Activated T-cell treated with anti-CD3 and anti-CD28 coated beads, Interleukin-2, amount 50 U/mL, for 4 hours (primary cell): ENCODE measurements around the gene MTCL1. TPM values are rescaled to one million over a fixed set of nuclear protein-coding genes. Genes with fewer than 3 reads are reported as not detected.

Source experiments
- ATAC-seq, 2 donors: fragments of 200-7000 bp; cut with Tn5 transposase; one replicate each; pipeline ENCODE4 v1.10.0; 2021
- DNase-seq: peaks from one replicate; pipeline ENCODE4 v3.0.0-alpha.2; 2020
- H3K27me3 Mint-ChIP-seq: one replicate; pipeline ENCODE4 v1.8.0; 2021; ENCODE audit warnings: low read depth, mixed read lengths
- H3K36me3 Mint-ChIP-seq: one replicate; pipeline ENCODE4 v1.8.0; 2022; ENCODE audit warnings: mixed read lengths; ENCODE audit not compliant: insufficient read depth
- H3K4me1 Mint-ChIP-seq: one replicate; pipeline ENCODE4 v1.8.0; 2021; ENCODE audit warnings: low read depth, mixed read lengths
- H3K4me3 Mint-ChIP-seq: one replicate; pipeline ENCODE4 v1.8.0; 2021; ENCODE audit warnings: mild to moderate bottlenecking, moderate library complexity, mixed read lengths
- H3K9me3 Mint-ChIP-seq: one replicate; pipeline ENCODE4 v1.8.0; 2021; ENCODE audit warnings: mixed read lengths
- total RNA-seq, 3 donors: library from RNA; stranded (reverse); gene quantifications; one replicate each; pipeline ENCODE4 v1.2.1, GENCODE V29; 2021

MTCL1 gene
- total RNA-seq, 3 donors from 2014 or later: 0.23 to 0.73 (median 0.69) TPM

GRCh38 chr18:8699948-8700347 is 5.4 kb upstream of the MTCL1 start:
- H3K9me3 Mint-ChIP-seq: no peaks in the 10 kb centered on the region
- peaks cover 10% of the 10 kb centered on the region for H3K4me1 Mint-ChIP-seq
- ATAC-seq: no peak
- no peaks in the 10 kb centered on the region for H3K36me3 Mint-ChIP-seq
- DNase-seq: no peak
- H3K27me3 Mint-ChIP-seq: peaks cover 48% of the 10 kb centered on the region
- H3K4me3 Mint-ChIP-seq: no peak overlapping the region

DNA sequence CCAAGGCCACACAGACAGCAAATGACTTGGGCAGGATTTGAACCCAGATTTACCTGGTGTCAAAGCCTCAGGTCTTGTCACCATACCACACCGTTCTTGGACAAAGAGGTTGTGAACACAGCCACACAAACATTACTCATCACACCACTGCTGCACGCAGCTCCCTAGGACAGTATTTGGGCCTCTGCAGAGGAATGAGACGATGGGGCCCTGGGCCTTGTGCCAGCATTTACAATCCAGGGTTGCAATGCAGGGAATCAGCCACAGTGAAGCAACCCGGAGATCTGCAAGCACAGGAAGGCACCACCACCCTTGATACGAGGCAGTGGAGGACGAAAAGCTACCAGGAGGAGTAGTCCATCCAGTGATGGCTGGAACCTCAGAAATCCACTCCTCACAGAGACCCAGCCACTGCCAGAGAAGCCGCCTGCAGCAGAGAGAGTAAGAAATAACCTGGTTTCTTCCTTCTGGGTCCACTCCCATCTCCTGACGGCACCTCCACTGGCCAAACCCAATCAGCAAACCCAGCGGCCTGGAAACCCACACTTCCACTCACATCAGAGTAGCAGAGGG is 3.7 kb upstream of the MTCL1 start:
- peaks cover 49% of the 10 kb centered on the region for H3K27me3 Mint-ChIP-seq
- H3K4me3 Mint-ChIP-seq: no peak overlapping the region
- no peaks in the 10 kb centered on the region for H3K9me3 Mint-ChIP-seq
- no peak for ATAC-seq
- no peak for DNase-seq
- H3K36me3 Mint-ChIP-seq: no peaks in the 10 kb centered on the region
- peaks cover 10% of the 10 kb centered on the region for H3K4me1 Mint-ChIP-seq

GRCh38 chr18:8702668-8703067 is 2.7 kb upstream of the MTCL1 start:
- ATAC-seq (no peak), DNase-seq (no peak)
- no peaks in the 10 kb centered on the region for H3K36me3 Mint-ChIP-seq
- H3K9me3 Mint-ChIP-seq: no peaks in the 10 kb centered on the region
- H3K4me1 Mint-ChIP-seq: peaks cover 18% of the 10 kb centered on the region
- peaks cover 58% of the 10 kb centered on the region for H3K27me3 Mint-ChIP-seq
- H3K4me3 Mint-ChIP-seq: no peak overlapping the region

DNA sequence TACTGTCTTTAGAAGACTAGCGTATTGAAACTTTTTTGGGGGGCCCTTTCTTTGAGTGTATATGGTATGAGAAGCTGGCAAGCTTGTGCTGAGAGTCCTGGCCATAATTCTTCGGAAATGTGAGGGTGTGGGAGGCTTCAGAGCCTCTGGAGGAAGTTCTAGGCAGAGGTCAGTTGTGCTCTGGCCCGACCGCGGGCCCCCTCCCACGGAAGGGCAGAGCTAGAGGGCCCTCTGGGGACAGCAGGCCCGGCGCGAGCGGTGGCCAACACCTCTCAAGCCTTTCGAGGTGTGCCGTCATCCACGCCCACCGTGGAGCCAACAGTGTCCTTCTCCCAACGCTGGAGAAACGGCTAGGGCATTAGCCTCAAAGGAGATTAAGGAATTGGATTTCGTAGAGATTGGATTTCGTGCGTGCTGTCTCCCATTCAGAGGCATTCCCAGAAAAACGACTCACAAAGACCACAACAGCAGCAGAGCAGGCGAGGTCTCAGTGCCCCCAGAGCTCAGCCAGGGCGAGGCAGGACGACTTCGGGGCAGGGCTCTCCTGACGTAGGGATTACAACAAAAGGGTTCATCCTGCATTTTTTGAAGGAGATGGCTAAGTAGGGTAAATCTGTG is 2.2 kb upstream of the MTCL1 start:
- peaks cover 60% of the 10 kb centered on the region for H3K27me3 Mint-ChIP-seq
- peaks cover 20% of the 10 kb centered on the region for H3K4me1 Mint-ChIP-seq
- no peak for ATAC-seq
- no peaks in the 10 kb centered on the region for H3K36me3 Mint-ChIP-seq
- DNase-seq: no peak
- H3K4me3 Mint-ChIP-seq: peak overlapping the region; percentile 37
- no peaks in the 10 kb centered on the region for H3K9me3 Mint-ChIP-seq

DNA sequence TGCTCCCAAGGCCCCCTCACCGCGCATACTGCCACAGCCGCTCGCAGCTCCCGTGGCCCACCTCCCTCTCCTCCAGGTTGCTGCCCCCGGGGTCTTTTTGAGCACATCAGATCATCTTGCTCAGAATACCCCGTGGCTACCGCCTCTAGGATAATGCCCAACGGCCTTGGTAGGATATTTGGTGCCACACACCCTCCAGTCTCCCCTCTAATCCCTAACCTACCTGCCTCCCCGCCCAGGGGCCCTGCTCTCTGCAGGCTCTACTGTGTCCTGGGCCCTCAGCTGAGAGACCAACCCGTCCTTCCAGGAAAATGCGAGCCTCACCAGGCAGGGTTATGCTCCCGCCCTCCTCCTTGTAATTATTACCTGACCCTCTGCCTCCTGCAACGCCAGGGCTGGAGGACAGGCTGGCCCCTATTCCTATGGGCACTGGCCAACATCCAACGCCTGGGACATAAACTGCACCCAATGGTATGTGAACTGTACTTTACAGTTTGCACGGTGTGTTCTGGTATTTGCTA is 1.5 kb upstream of the MTCL1 start:
- no peak for DNase-seq
- Mint-ChIP-seq H3K36me3 (no peaks in the 10 kb centered on the region), H3K9me3 (no peaks in the 10 kb centered on the region), H3K27me3 (peaks cover 63% of the 10 kb centered on the region), H3K4me3 (peak overlapping the region; percentile 88), H3K4me1 (peaks cover 20% of the 10 kb centered on the region)
- ATAC-seq: no peak

DNA sequence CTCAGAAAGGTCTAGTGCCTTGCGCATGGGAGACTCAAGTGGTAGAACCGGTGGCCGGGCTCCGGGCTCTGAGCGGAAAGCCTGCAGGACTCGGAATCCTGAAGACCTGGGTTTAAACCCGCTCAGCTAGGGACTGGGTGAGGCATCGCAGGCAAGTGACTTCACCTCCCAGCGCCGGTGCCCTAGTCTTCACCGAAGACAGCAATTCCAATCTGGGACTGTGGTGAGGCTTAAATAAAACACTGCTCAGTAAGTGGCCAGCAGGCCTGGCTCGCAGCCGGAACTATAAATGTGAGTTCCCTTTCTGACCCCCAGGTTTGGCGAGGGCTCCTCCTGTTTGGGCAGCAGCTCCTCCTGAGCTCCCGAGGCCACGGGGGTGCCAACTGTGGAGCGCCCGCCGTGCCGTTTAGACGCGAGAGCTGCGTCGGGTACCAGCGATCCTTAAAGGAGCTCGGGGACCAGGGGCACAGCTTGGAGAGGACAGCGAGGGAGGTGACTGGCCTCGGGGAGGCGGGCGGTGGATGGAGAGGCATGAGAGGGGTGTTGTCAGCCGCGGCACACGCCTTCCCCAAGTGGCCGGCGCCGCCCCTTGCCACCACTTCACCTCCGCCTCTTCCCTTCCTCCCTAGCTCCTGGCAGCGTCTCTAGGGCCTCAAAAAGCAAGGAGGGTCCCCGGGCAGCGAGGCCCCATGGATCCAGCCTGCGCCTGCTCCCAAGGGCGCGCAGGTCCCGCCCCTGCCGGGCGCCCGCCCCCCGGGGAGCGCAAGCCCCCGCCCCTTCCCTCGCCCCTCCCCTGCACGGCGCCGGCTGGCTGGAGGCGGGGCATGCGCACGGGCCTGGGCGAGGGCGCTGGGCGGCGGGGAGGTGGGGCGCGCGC is 757 bp upstream of the MTCL1 start:
- DNase-seq (peak; percentile 85), ATAC-seq (peak; percentile 91 to 93)
- Mint-ChIP-seq H3K9me3 (no peaks in the 10 kb centered on the region), H3K27me3 (peaks cover 60% of the 10 kb centered on the region), H3K36me3 (no peaks in the 10 kb centered on the region), H3K4me1 (peaks cover 20% of the 10 kb centered on the region), H3K4me3 (peak overlapping the region; percentile 88)

DNA sequence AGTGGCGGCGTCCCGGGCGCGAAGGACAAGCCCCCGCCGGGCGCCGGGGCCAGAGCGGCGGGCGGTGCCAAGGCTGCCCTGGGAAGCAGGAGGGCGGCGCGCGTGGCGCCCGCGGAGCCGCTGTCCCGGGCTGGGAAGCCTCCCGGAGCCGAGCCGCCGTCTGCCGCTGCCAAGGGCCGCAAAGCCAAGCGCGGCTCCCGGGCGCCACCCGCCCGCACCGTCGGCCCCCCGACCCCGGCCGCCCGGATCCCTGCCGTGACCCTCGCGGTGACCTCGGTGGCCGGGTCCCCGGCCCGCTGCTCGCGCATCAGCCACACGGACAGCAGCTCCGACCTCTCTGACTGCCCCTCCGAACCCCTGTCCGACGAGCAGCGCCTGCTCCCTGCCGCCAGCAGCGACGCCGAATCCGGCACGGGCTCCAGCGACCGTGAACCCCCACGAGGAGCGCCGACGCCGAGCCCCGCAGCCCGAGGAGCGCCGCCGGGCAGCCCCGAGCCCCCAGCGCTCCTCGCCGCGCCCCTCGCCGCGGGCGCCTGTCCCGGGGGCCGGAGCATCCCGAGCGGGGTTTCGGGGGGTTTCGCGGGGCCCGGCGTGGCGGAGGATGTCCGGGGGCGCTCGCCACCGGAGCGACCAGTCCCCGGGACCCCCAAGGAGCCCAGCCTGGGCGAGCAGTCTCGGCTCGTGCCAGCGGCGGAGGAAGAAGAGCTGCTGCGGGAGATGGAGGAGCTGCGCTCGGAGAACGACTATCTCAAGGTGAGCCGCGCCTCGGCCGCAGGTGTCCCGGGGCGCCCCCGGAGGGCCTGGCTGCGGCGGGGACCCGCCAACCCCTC is 820 bp downstream of the MTCL1 start:
- H3K36me3 Mint-ChIP-seq: no peaks in the 10 kb centered on the region
- H3K4me1 Mint-ChIP-seq: peaks cover 20% of the 10 kb centered on the region
- H3K4me3 Mint-ChIP-seq: peak overlapping the region; percentile 31
- peaks cover 49% of the 10 kb centered on the region for H3K27me3 Mint-ChIP-seq
- ATAC-seq (peak in 1 of 2 donors; percentile 3), DNase-seq (no peak)
- no peaks in the 10 kb centered on the region for H3K9me3 Mint-ChIP-seq

DNA sequence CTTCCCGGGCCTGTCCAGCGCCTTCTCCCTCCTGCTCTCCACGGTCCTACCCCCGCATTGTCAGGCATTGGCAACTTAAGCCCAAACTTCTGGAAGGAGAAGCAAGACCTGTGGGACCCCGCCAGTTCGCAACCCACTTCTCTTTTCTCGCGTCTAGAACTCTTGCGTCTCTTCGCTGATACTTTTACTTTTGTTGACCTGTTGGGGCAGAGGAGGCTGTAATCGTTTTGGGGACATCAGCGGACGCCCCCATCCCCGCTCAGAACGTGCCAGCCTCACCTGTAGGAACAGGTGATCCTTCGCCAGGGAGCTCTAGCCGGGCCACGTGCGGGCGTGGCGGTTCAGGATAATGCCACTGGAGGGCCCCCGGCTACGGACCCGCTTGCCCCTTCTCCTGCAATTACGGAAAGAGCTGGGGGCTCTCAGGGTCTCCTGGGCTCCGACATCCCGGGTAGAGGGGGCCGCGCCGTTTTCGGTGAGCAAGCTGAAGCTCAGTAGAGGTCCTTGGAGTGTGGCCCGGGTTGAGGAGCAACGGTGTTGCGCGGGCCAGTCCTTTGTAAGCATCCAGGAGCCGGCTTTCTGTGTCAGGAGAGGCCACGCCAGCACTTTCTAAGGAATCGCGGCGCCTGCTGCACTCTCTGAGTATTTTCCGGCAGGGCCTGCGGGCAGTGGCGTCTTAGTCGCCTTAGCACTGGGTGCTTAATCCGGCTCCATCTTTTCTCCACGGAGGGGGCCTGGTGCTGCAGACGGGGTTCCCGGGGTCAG is 1.6 kb downstream of the MTCL1 start:
- H3K4me1 Mint-ChIP-seq: peaks cover 20% of the 10 kb centered on the region
- H3K36me3 Mint-ChIP-seq: no peaks in the 10 kb centered on the region
- no peak for ATAC-seq
- DNase-seq: no peak
- H3K4me3 Mint-ChIP-seq: peak overlapping the region; percentile 83
- H3K9me3 Mint-ChIP-seq: no peaks in the 10 kb centered on the region
- H3K27me3 Mint-ChIP-seq: peaks cover 41% of the 10 kb centered on the region

GRCh38 chr18:8707556-8708300 is 2.4 kb downstream of the MTCL1 start:
- Mint-ChIP-seq H3K4me1 (peaks cover 20% of the 10 kb centered on the region), H3K36me3 (no peaks in the 10 kb centered on the region), H3K4me3 (peak overlapping the region; percentile 43), H3K27me3 (peaks cover 38% of the 10 kb centered on the region), H3K9me3 (no peaks in the 10 kb centered on the region)
- ATAC-seq: no peak
- no peak for DNase-seq

- ATAC-seq: no peak
- Mint-ChIP-seq H3K27me3 (peaks cover 30% of the 10 kb centered on the region), H3K9me3 (no peaks in the 10 kb centered on the region), H3K4me1 (peaks cover 19% of the 10 kb centered on the region), H3K36me3 (no peaks in the 10 kb centered on the region), H3K4me3 (no peak overlapping the region)
- no peak for DNase-seq
These were observed 3.3 kb downstream of the MTCL1 start for GRCh38 chr18:8708670-8709069.

DNA sequence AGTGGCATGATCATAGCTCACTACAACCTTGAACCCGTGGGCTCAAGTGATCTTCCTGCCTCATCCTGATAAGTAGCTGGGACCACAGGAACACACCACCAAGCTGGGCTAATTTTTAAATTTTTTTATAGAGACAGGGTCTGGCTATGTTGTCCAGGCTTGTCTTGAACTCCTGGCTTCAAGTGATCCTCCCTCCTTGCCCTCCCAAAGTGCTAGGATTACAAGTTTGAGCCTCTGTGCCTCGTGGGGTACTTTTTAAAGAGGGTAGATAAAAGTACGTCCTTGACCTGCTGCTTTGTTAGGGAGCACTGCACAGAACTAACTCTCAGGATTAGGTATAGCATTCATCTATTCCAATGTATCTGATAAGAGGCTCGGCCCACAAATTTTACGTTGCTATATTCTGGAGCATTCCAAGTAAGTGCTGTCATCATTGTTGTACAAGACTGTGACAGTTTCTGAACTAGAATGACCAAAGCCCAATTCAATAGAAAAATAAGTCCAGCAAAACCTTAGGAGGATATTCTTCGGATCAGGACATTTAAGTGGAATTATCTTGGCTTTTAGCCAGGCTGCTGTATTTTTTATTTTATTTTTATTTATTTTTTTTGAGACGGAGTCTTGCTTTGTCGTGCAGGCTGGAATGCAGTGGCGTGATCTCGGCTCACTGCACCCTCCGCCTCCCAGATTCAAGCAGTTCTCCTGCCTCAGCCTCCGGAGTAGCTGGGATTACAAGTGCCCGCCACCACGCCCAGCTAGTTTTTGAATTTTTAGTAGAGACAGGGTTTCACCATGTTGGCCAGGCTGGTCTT is 4.1 kb downstream of the MTCL1 start:
- H3K36me3 Mint-ChIP-seq: no peaks in the 10 kb centered on the region
- peaks cover 29% of the 10 kb centered on the region for H3K27me3 Mint-ChIP-seq
- DNase-seq: no peak
- no peak for ATAC-seq
- H3K4me1 Mint-ChIP-seq: peaks cover 12% of the 10 kb centered on the region
- no peaks in the 10 kb centered on the region for H3K9me3 Mint-ChIP-seq
- H3K4me3 Mint-ChIP-seq: no peak overlapping the region

GRCh38 chr18:8711736-8712135 is 6.4 kb downstream of the MTCL1 start:
- Mint-ChIP-seq H3K36me3 (no peaks in the 10 kb centered on the region), H3K27me3 (peaks cover 30% of the 10 kb centered on the region), H3K4me1 (peaks cover 9% of the 10 kb centered on the region), H3K4me3 (no peak overlapping the region), H3K9me3 (no peaks in the 10 kb centered on the region)
- ATAC-seq: no peak
- no peak for DNase-seq
